Measurements from ENCODE around the gene UNC5A.

- TF ChIP-seq CTCF (IDR thresholded peaks at IDR 0.05) (no peak), POLR2AphosphoS5 (IDR thresholded peaks at IDR 0.05; ENCODE audit: low read depth, low read length) (no peak), TAF1 (IDR thresholded peaks at IDR 0.05; ENCODE audit: borderline replicate concordance, low read depth, low read length) (no peak), FOSL2 (IDR thresholded peaks at IDR 0.05; ENCODE audit: borderline replicate concordance, low read depth) (no peak), FOXM1 (IDR thresholded peaks at IDR 0.05; ENCODE audit: low read depth) (no peak), JUND (IDR thresholded peaks at IDR 0.05) (no peak), YY1 (IDR thresholded peaks at IDR 0.05; ENCODE audit: low read depth) (no peak), NFIC (IDR thresholded peaks at IDR 0.05; ENCODE audit: borderline replicate concordance) (no peak)
Observed at GRCh38 chr5:176922817-176923216, 112.5 kb downstream of the UNC5A start.
